ENCODE measurements around the gene ATP11B. TPM values are rescaled to one million over a fixed set of nuclear protein-coding genes. Genes with fewer than 3 reads are reported as not detected.

Gene ATP11B
- total and polyA plus RNA-seq, 10 of the 15 experiments (the other 5 are each of a cell fraction or from before 2014, with no cell fraction given): 10.3 to 66.9 (median 36.7) TPM

DNA sequence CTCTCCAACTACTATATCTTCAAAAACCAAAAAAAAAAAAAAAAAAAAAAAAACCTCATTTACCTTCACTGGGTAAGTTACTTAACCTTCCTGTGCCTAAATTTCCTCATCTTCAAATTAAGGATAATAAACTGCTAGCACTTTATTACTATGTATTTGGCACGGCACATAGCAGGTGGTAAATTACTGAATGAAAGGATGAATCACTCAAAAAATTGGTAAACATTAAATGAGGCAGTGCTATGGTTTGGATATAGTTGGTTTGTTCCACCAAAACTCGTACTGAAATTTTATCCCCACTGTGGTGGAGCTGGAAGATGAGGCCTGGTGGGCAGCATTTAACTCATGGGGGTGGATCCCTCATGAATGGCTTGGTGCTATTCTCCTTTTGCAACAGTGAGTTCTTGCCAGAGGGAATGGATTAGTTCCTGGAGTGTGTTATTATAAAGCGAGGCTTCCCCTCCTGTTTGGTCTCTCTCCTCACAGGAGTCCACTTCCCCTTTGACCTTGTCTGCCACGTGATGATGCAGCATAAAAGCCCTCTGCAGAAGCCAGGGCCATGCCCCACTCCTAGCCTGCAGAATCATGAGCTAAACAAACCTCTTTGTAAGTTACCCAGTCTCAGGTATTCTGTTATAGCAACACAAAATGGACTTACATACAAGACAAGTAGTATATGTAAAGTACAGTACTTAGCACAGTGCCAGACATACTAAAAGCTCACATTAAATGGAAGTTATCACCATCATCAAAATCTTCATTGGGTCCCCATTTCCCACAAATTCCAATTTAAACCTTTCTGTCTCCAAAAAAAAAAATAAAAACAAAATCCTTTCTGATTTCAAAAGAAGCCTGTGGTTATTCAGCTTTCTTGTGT, 166.4 kb downstream of the ATP11B start:
- intact Hi-C loops (cut with micrococcal nuclease; ENCODE audit: unreplicated experiment): no loop called here
- TSS peak; percentile 23 for BruUV-seq (replicated peaks)
- H4K20me1 ChIP-seq (ENCODE audit: control insufficient read depth, insufficient read depth): no peaks in the 10 kb centered on the region
- no peaks in the 10 kb centered on the region; the same call in 1 of the 2 replicates for H3K4me1 ChIP-seq (ENCODE audit: control insufficient read depth, insufficient read depth, low read length)
- H2AFZ ChIP-seq (ENCODE audit: control insufficient read depth, low read depth, low read length): no peak overlapping the region
- H3K9ac ChIP-seq (ENCODE audit: control insufficient read depth, insufficient read depth, low read length): no peak overlapping the region
- ChIA-PET SMC1A (ENCODE audit: uncharacterized antibody, unreplicated experiment) (interaction anchor here (0.6 to 1.2 kb wide), 4 partner anchors 12 to 87 kb away, joined by 3 to 4 read pairs (median 3); no protein-coding TSS in a partner anchor), POLR2A (no interaction called here), CTCF (interaction anchor here (0.6 kb wide), 1 partner anchor 714 kb away, joined by 4 read pairs; no protein-coding TSS in a partner anchor), RAD21 (ENCODE audit: unreplicated experiment) (interaction anchor here (0.7 kb wide), 1 partner anchor 143 kb away, joined by 3 read pairs; no protein-coding TSS in a partner anchor)
- FAIRE-seq: no peak
- no peak overlapping the region for H3K27ac ChIP-seq (ENCODE audit: control insufficient read depth, insufficient read depth)
- no peaks in the 10 kb centered on the region for H3K27me3 ChIP-seq (replicated peaks in 1 of 2; ENCODE audit: control insufficient read depth in 2 of 2, insufficient read depth in 2 of 2, low read length in 1 of 2)
- in situ Hi-C loops (cut with MboI): no loop called here
- DNase-seq (ENCODE audit: low read depth, low spot score): no peak
- ATAC-seq: peak; percentile 53
- H3K4me2 ChIP-seq (ENCODE audit: control insufficient read depth, insufficient read depth): no peak overlapping the region
- 74% methylated on average over 4 of the region's 4 CpGs for WGBS (ENCODE audit: insufficient coverage, insufficient replicate concordance, low lambda C conversion rate, missing lambda C conversion rate)
- no peak overlapping the region for H3K4me3 ChIP-seq
- H3K9me3 ChIP-seq (replicated peaks; ENCODE audit: control insufficient read depth, insufficient read depth, low read length): no peaks in the 10 kb centered on the region
- peaks cover 4 to 11% of the 10 kb centered on the region in 2 experiments; a peak in 3 of 4 replicates for H3K36me3 ChIP-seq (ENCODE audit: control insufficient read depth in 2 of 2, insufficient read depth in 2 of 2, low read length in 1 of 2)
- no peak for TF ChIP-seq SIX5 (IDR thresholded peaks at IDR 0.05; ENCODE audit: low read depth, low read length, severe bottlenecking)
- TF ChIP-seq SPI1 (IDR thresholded peaks at IDR 0.05; ENCODE audit: borderline replicate concordance, insufficient read depth, low read depth, low read length): peak; percentile 31; the same call in 1 of the 2 replicates
- TF ChIP-seq, protein P1, sequence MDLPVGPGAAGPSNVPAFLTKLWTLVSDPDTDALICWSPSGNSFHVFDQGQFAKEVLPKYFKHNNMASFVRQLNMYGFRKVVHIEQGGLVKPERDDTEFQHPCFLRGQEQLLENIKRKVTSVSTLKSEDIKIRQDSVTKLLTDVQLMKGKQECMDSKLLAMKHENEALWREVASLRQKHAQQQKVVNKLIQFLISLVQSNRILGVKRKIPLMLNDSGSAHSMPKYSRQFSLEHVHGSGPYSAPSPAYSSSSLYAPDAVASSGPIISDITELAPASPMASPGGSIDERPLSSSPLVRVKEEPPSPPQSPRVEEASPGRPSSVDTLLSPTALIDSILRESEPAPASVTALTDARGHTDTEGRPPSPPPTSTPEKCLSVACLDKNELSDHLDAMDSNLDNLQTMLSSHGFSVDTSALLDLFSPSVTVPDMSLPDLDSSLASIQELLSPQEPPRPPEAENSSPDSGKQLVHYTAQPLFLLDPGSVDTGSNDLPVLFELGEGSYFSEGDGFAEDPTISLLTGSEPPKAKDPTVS (IDR thresholded peaks at IDR 0.05; ENCODE audit: low read depth, low read length): no peak
- H3K79me2 ChIP-seq (ENCODE audit: control insufficient read depth, insufficient read depth, low read length): no peaks in the 10 kb centered on the region; the same call in 1 of the 2 replicates
